Measurements from ENCODE around the gene LCN15.
"Not testable (repeated sequence)": the region's sequence is repeated elsewhere in the genome, so short reads cannot be mapped to it uniquely, and the experiment has no call there.

LCN15 gene

DNA sequence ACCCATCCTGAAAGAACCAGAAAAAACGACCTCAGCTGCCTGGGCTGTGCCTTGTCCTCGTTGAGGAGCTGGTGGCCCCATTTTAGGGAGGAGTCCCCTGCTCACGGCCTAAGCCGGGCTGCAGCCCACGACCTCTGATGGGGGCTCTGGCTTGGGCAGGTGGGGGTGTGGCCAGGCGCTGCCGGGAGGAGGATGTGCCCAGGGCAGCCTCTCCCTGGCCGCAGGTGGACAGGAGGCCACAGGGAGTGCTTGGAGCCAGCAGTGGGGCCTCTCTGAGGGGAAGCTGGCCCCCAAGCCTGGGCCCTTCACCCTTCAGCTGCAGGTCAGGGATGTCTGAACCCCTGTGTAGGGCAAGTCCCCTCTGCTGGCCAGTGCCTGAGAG lies 49.4 kb downstream of the LCN15 start:
- H3K4me3 ChIP-seq (ENCODE audit: control insufficient read depth, low read depth, low read length), result no peak overlapping the region
- DNase-seq (ENCODE audit: low read depth), result no peak

DNA sequence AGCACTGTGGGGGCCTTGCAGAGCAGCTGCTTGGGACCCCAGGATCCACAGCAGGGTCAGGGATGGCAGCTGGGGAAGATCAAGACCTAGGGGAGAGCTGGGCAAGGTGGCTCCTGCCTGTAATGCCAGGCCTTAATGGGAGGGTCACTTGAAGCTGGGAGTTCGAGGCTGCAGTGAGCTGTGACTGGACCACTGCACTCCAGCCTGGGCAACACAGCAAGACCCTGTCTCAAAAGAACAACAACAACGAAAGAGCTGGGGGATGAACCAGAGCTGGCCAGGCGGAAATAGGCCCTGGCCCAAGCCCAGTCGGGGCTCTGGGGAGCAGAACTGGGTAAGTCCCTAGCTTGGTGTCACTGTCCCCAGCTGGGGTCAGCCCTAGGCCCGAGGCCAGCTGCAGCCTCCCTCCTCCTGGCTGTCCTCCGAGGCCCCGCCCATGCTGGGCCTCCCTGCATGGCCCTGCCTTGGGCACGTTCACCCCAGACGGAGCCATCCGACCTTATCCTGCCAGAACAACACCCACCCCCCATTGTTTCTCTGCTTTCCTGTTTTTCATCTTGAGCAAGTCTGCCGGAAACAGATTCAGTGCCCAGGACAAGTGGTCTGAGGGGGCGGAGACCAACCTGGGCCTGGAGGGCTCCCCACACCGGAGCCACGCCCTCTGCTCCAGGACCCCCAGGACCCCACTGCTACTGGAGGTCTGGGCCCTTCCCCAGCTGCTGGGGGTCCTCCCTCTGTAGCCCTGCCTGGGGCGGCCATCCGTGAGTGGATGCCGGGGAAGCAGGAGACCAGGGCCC lies 50.0 kb downstream of the LCN15 start:
- H3K4me3 ChIP-seq (ENCODE audit: control insufficient read depth, low read depth, low read length), result no peak overlapping the region
- no peak for DNase-seq (ENCODE audit: low read depth)
- TF ChIP-seq CTCF (IDR thresholded peaks at IDR 0.05; ENCODE audit: control insufficient read depth, insufficient read depth, low read depth, low read length, missing control alignments), result no peak

More for the DNA sequence above, 49.4 kb downstream of the LCN15 start:
- TF ChIP-seq CTCF (IDR thresholded peaks at IDR 0.05; ENCODE audit: control insufficient read depth, insufficient read depth, low read depth, low read length, missing control alignments), result no peak

GRCh38 chr9:136713550-136713949 lies 50.8 kb downstream of the LCN15 start:
- no peak for DNase-seq (ENCODE audit: low read depth)
- no peak overlapping the region for H3K4me3 ChIP-seq (ENCODE audit: control insufficient read depth, low read depth, low read length)
- no peak for TF ChIP-seq CTCF (IDR thresholded peaks at IDR 0.05; ENCODE audit: control insufficient read depth, insufficient read depth, low read depth, low read length, missing control alignments)

- DNase-seq (ENCODE audit: low read depth), result no peak
- no peak for TF ChIP-seq CTCF (IDR thresholded peaks at IDR 0.05; ENCODE audit: control insufficient read depth, insufficient read depth, low read depth, low read length, missing control alignments)
- no peak overlapping the region for H3K4me3 ChIP-seq (ENCODE audit: control insufficient read depth, low read depth, low read length)
These were observed 51.4 kb downstream of the LCN15 start for GRCh38 chr9:136712690-136713544.

GRCh38 chr9:136711751-136712689 lies 52.3 kb downstream of the LCN15 start, which contains the start of gene DIPK1B:
Gene DIPK1B (plus strand): TSS chr9:136712572. CDS start chr9:136712666, 94 bp downstream.
- no peak for DNase-seq (ENCODE audit: low read depth)
- TF ChIP-seq CTCF (IDR thresholded peaks at IDR 0.05; ENCODE audit: control insufficient read depth, insufficient read depth, low read depth, low read length, missing control alignments), result no peak
- H3K4me3 ChIP-seq (ENCODE audit: control insufficient read depth, low read depth, low read length), result no peak within 1 kb of the TSS

DNA sequence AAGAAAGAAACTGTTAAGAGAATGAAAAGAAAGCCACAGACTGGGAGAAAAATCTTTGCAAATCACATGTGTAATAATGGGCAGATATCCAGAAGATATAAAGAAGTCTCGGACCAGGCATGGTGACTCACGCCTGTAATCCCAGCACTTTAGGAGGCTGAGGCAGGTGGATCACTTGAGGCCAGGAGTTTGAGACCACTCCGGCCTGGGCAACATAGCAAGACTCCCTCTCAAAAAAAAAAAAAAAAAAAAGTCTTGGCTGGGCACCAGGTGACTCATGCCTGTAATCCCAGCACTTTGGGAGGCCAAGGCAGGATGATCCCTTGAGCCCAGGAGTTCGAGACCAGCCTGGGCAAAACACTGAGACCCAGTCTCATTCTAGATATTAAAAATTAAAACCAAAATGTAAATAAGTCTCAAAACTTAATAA lies 53.1 kb downstream of the LCN15 start:
- not testable (repeated sequence) for DNase-seq (ENCODE audit: low read depth); H3K4me3 ChIP-seq (ENCODE audit: control insufficient read depth, low read depth, low read length)
